Lung (tissue), 12 donors: ENCODE data around the gene MTUS2. TPM values are rescaled to one million over a fixed set of nuclear protein-coding genes. Genes with fewer than 3 reads are reported as not detected.

Experiments
- ATAC-seq: fragments of 200-7000 bp; cut with Tn5 transposase; one replicate; pipeline ENCODE4 v1.9.1; 2020; ENCODE audit warnings: moderate number of reproducible peaks; ENCODE audit not compliant: insufficient read depth, low FRiP score
- DNase-seq, 3 donors: peaks; one replicate each; pipeline ENCODE4 v3.0.0-alpha.2; 2013 to 2017
- H3K27ac ChIP-seq, 2 donors: one replicate each; pipeline ENCODE4 v1.5.1; 2013; ENCODE audit warnings: mild to moderate bottlenecking in 2 of 2, moderate library complexity in 2 of 2, control low read depth in 1 of 2, inconsistent platforms in 1 of 2, low read depth in 1 of 2, low read length in 1 of 2
- H3K27me3 ChIP-seq, 3 donors: one replicate each; pipeline ENCODE4 v1.5.1; 2013; ENCODE audit warnings: low read length in 2 of 3; ENCODE audit not compliant: control insufficient read depth in 3 of 3, insufficient read depth in 3 of 3
- H3K36me3 ChIP-seq, 4 donors: one replicate each; pipeline ENCODE4 v1.5.1; 2013; ENCODE audit warnings: low read length in 4 of 4, mild to moderate bottlenecking in 1 of 4, moderate library complexity in 1 of 4; ENCODE audit not compliant: control insufficient read depth in 4 of 4, insufficient read depth in 4 of 4
- H3K4me1 ChIP-seq, 5 donors: one replicate each; pipeline ENCODE4 v1.5.1; 2013; ENCODE audit warnings: low read length in 5 of 5, mild to moderate bottlenecking in 2 of 5, moderate library complexity in 1 of 5; ENCODE audit not compliant: control insufficient read depth in 5 of 5, insufficient read depth in 5 of 5
- H3K4me3 ChIP-seq: one replicate; pipeline ENCODE4 v1.5.1; 2013; ENCODE audit warnings: mild to moderate bottlenecking, control low read depth, moderate library complexity
- H3K9ac ChIP-seq, 2 donors: one replicate each; pipeline ENCODE4 v1.5.1; 2013; ENCODE audit warnings: low read length in 2 of 2, control low read depth in 1 of 2; ENCODE audit not compliant: insufficient read depth in 1 of 2
- H3K9me3 ChIP-seq, 4 donors: one replicate each; pipeline ENCODE4 v1.5.1; 2013; ENCODE audit warnings: low read length in 3 of 4, mild to moderate bottlenecking in 1 of 4, moderate library complexity in 1 of 4; ENCODE audit not compliant: control insufficient read depth in 4 of 4, insufficient read depth in 3 of 4
- CTCF ChIP-seq: IDR thresholded peaks from 2 replicates; pipeline ENCODE4 v1.5.1; 2012; ENCODE audit warnings: mild to moderate bottlenecking; ENCODE audit errors: control extremely low read depth, extremely low read depth
- WGBS, 2 donors: extraction: QIAGEN DNeasy Blood & Tissue Kit; methylation state at CpG; one replicate each; pipeline ENCODE4 v1.1.7; 2013; 5-methylcytosine and 5-hydroxymethylcytosine counted together
- polyA plus RNA-seq, 2 donors: library from polyadenylated mRNA; stranded (reverse); fragments of 200-250 nt; gene quantifications; one replicate each; pipeline ENCODE4 v1.2.1, GENCODE V29; 2013
- total RNA-seq, 2 donors: library from RNA; depleted of rRNA in 1 of 2; stranded (reverse); fragments of >200 nt in 1 of 2; gene quantifications; one replicate each; pipeline ENCODE4 v1.2.1, GENCODE V29; 2014 to 2021
- donor health status: control.
- donor health status: control.
- donor health status: Bipolar disorder and iron deficiency.
- donor health status: healthy.
- donor health status: DM: yes; HTN: yes; CAD: no.

MTUS2 gene
- total and polyA plus RNA-seq, 4 donors = 0.03 to 0.54 (median 0.08) TPM

- DNase-seq = no peak
- no peak for ATAC-seq
- peaks cover 6 to 39% (median 25%) of the 10 kb centered on the region in 3 donors for H3K27me3 ChIP-seq
- H3K4me1 ChIP-seq = peaks cover 0 to 17% (median 4%) of the 10 kb centered on the region in 5 donors
- no peak for TF ChIP-seq CTCF
- H3K9me3 ChIP-seq = peaks cover 0 to 2% (median 0%) of the 10 kb centered on the region in 4 donors
- WGBS, 2 donors = 71 to 78% methylated on average over 2 of the region's 2 CpGs
- peak overlapping the region in 1 of 2 donors; percentile 40 for H3K27ac ChIP-seq
- no peak overlapping the region for H3K9ac ChIP-seq
- no peak overlapping the region for H3K4me3 ChIP-seq
- no peaks in the 10 kb centered on the region for H3K36me3 ChIP-seq
These were observed 609.3 kb downstream of the MTUS2 start for GRCh38 chr13:29429286-29429900.

DNA sequence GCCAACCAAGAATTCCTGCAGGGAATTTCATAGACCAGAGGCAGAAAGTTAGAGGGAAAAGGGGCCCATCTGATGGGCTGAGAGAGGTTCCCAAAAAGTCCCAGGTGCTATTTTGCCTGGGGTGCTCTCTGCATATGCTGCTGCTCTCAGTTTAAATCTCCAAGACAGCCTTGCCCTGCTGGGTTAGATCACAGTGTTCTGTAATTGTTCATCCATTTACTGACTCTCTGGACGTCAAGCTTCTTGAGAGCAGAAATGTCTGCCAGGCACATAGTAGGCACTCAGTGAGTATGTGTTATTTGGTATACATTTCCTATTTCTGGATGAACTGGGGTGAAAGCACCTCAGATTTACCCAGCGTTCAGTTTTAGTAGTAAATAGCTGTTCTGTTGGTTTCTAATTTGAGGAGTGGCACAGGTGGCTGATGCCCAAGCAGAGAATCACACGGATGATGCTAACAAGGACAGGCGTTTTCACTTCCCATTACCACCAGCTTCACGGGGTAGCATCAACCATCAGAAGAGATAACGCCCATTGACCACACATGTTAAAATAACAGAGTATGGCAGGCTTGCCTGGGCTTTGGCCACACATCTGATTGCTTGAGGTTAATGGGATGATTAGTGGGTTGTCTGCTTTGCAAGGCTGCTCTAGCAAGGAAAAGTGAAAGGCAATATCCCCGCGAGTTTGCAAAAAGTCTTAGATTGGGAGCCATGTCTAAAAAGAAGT lies 614.2 kb downstream of the MTUS2 start:
- WGBS, 2 donors = 84% methylated on average over 8 of the region's 8 CpGs
- peaks cover 0 to 41% (median 17%) of the 10 kb centered on the region in 5 donors for H3K4me1 ChIP-seq
- DNase-seq (no peak), ATAC-seq (no peak)
- H3K9me3 ChIP-seq = no peaks in the 10 kb centered on the region
- H3K36me3 ChIP-seq = no peaks in the 10 kb centered on the region
- peaks cover 0 to 13% (median 3%) of the 10 kb centered on the region in 3 donors for H3K27me3 ChIP-seq
- H3K27ac ChIP-seq = peak overlapping the region in 1 of 2 donors; percentile 90
- no peak overlapping the region for H3K9ac ChIP-seq
- TF ChIP-seq CTCF = no peak
- no peak overlapping the region for H3K4me3 ChIP-seq

- Histone ChIP-seq H3K36me3 (no peaks in the 10 kb centered on the region), H3K4me1 (peaks cover 0 to 48% (median 17%) of the 10 kb centered on the region in 5 donors), H3K9me3 (no peaks in the 10 kb centered on the region), H3K27ac (peak overlapping the region; percentile 32 to 90), H3K27me3 (peaks cover 0 to 12% (median 3%) of the 10 kb centered on the region in 3 donors), H3K4me3 (no peak overlapping the region), H3K9ac (no peak overlapping the region)
- 66 to 76% methylated on average over 6 of the region's 6 CpGs for WGBS, 2 donors
- peak; percentile 9 for ATAC-seq
- no peak for TF ChIP-seq CTCF
- DNase-seq = peak in 2 of 3 donors; percentile 60 to 83
These were observed 615.2 kb downstream of the MTUS2 start for GRCh38 chr13:29435125-29435911.
